ENCODE data around the gene PTCD1.
"Not testable (repeated sequence)": the region's sequence is repeated elsewhere in the genome, so short reads cannot be mapped to it uniquely, and the experiment has no call there.

The PTCD1 gene

GRCh38 chr7:99386584-99387238 is 51.9 kb downstream of the PTCD1 start:
- no peak for DNase-seq (ENCODE audit: low read depth)

DNA sequence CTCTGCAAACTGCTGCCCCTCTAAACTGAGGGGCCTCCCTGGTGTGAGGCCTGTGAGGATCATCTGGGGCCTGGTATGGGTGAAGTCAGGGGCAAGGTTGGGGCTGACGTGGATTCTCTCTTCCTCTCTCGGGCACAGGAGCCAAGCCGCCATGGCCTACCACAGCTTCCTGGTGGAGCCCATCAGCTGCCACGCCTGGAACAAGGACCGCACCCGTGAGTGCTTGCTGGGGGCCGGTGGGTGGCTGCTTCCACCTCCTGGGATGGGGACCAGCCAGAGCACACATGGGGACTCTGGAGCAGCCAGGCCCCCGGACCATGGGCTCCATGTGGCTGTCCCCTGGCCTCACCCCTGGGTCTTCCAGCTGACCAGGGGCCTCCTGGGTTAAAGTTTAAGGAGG is 53.0 kb downstream of the PTCD1 start:
- no peak for DNase-seq (ENCODE audit: low read depth)

DNA sequence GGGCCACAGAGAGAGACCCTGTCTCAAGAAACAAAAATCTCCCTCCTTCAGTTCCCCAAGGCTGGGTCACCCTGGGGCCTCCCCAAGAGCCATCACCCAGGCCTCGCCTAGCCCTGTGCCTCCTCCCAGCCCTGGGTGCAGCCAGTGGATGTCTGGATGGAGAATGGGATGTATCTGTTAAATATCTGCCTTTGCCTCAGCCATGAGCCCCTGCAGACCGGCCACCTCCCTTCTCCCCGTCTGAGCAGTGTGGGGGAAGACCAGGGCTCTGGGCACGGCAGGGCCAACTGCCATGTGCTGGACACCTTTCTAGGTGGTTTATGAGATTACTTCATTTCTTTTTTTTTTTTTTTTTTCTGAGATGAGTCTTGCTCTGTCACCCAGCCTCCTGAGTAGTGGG is 54.1 kb downstream of the PTCD1 start:
- DNase-seq (ENCODE audit: low read depth): no peak

- no peak for DNase-seq (ENCODE audit: low read depth)
Measured at GRCh38 chr7:99383791-99384370, 54.7 kb downstream of the PTCD1 start.

DNA sequence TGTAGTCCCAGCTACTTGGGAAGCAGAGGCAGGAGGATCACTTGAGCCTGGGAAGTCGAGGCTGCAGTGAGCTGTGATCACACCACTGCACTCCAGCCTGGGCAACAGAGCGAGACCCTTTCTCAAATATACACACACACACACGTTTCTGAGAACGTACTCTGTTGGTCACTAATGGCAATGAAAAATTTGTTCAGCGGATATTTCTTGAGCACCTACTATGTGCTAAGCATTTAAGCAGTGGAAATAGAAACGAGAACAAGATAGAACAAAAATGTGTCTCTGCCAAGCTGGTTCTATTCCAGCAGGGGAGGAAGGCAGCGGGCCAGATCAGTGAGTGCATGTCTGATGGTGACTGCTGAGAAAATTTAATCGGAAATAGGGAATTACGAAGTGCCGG is 55.4 kb downstream of the PTCD1 start:
- no peak for DNase-seq (ENCODE audit: low read depth)

DNA sequence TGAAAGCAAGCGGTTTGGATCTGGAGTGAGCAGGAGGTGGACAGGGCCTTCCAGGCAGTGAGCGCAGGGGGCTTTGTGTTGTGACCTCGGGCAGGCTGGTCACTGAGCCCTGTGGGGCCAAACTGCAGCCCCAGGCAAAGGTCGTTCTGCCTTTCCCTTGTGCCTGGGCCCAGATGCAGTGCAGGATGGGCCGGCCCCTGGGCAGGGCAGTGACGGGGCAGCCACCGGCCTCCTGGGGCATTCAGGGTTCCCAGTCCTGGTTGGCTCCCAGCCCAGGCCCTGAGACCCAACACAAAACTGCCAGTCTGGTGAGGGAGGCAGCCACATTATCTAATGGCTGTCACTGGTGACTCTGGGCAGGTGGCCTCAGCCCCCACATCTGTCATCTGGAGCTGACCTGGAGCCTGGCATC is 56.9 kb downstream of the PTCD1 start:
- DNase-seq (ENCODE audit: low read depth): no peak

GRCh38 chr7:99380823-99381663 is 57.6 kb downstream of the PTCD1 start:
- DNase-seq (ENCODE audit: low read depth): peak; percentile 82

- no peak for DNase-seq (ENCODE audit: low read depth)
Measured at GRCh38 chr7:99380032-99380822, 58.4 kb downstream of the PTCD1 start.

DNA sequence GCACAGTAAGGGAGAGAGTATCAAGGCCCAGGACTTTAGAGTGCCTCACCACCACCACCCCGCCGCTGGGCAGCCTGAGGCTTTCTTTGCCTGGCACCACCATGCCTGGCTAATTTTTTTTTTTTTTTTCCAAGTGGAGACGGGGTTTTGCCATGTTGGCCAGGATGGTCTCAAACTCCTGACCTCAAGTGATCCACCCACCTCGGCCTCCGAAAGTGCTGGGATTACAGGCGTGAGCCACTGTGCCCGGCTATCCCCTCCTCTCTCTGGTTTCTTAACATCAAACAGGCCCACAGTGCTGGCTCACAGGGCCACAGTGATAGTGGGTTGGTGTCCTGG is 58.9 kb downstream of the PTCD1 start:
- DNase-seq (ENCODE audit: low read depth): not testable (repeated sequence)

DNA sequence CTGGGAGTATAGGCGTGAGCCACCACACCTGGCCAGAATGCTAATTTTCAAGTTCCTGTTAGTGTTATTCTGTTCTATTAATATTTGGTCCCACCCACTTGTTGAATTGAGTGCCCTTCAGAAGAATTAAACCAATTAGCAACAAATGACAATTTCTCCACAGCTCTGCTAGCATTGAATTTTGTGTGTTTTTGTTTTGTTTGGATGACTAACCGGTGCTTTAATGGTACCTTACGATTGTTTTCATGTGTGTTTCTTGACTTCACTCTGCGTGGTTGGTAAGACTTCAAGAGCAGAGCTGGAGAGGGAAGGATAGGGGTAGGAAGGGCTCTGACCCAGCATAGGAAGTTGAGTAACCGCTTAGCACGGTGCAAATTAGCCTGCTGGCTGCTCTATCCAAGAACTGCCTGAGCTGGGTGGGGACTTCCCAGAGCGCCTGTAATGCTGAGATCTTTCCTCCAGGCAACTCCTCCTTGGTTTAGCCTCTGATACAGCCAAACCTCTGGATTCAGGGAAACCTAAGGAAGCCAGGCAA is 59.5 kb downstream of the PTCD1 start:
- peak; percentile 35 for DNase-seq (ENCODE audit: low read depth)

DNA sequence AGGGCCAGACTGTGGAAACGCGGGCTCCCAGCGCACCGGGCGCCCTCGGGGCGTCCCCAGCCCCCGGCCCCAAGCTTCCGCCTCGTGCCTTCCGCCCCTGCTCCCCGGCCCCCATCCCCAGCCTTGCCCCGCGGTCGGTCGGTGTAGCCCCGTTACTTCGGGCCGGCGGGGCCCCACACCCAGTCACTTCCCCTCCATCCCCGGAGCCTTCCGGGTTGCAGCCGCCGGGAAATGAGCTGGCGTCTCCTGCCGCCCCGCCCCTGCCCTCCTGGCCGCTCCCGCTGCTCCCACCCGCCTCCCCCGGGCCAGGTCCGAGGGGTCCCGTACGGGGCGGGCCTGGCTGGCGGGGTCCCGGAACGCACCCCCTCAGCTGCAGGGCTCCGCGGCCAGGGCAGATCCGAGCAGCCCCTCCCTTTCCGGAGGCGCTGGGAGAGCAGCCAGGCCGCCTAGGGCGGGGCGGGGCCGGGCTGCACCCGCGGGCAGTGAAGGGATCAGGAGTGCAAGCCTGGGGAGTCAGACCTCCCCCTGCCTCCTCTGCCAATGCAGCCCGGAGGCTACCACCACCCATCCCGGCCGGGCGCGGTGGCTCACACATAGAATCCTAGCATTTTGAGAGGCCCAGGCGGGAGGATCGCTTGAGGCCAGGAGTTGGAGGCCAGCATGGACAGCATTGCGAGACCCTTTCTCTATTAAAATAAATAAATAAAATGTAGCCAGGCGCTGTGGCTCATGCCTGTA is 63.4 kb downstream of the PTCD1 start:
- DNase-seq (ENCODE audit: low read depth): peak; percentile 61

DNA sequence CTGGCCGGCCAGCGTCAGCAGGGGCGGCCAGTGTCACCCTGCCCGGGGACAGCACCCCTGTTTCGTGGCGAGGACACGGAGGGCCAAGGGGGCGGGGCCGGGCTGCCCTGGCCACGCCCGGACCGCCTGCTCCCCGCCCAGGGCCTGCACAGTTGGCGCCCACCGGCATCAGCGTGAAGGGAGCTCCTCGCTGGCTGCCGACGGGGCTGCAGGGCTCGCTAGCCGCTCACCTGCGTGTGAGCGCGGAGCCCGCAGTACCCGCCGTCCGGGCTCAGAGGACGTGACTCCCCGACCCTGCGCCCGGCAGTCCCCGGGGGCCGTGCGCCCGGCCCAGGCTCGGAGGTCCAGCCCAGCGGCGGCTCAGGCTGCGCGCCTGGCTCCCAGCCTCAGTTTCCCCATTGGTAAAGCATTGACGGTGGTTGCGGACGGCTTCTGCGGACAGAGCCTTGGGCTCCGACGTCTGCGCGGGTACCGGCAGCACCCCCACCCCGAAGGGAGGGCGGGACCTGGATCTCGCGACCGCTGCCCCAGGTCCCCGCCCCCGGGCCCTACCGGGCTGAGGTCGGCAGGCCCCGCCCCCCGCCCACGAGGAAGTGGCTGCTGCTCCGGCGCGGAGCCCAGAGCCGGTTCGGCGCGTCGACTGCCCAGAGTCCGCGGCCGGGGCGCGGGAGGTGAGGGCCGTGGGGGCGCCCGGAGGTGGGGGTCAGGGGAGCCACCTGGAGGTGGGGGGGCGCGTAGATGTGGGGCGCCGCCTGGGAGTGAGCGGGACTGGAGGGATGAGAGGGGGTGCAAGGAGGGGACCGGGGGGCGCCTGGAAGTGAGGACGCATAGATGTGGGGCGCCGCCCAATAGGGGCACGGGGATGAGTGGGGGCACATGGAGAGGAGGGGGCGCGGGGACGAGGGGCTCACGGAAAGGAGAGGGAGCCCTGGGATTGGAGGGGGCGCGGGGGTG is 64.2 kb downstream of the PTCD1 start, which contains the start of gene ARPC1B:
Gene ARPC1B, plus strand, starts transcription at position 620 of the 954 bp plus-strand sequence. CDS start 10,985 bp downstream, outside the sequence.
- DNase-seq (ENCODE audit: low read depth): peak; percentile 79

DNA sequence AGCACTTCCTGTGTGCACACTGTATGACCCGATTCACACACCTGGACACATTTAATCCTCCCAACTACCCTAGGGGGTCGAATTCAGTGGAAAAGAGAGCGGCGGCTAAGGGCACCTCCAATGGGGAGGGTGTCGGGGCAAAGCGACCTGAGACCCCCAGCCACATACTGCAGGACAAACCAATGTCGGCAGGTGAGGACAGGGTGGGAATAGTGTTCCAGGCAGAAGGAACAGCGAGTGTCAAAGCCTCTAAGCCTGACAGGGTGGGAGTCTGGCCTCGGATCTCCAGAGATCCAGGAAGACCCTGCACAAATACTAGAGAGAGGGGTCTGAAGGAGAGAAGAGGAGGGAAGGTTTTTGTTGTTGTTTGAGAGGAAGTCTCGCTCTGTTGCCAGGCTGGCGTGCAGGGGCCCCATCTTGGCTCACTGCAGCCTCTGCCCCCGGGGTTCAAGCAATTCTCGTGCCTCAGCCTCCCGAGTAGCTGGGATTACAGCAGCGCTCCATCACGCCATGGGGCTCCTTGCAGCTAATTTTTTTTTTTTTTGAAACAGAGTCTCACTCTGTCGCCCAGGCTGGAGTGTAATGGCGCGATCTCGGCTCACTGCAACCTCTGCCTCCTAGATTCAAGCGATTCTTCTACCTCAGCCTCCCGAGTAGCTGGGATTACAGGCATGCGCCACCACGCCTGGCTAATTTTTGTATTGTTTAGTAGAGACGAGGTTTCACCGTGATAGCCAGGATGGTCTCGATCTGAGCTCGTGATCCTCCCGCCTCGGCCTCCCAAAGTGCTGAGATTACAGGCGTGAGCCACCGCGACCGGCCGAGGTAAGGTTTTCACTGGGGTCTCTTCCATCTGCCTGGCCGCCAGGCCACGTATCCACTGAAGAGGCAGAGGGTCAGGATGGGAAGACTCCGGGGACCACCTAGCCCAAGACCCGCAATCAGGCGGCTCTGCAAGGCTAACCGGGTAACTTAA is 65.2 kb downstream of the PTCD1 start:
- no peak for DNase-seq (ENCODE audit: low read depth)

DNA sequence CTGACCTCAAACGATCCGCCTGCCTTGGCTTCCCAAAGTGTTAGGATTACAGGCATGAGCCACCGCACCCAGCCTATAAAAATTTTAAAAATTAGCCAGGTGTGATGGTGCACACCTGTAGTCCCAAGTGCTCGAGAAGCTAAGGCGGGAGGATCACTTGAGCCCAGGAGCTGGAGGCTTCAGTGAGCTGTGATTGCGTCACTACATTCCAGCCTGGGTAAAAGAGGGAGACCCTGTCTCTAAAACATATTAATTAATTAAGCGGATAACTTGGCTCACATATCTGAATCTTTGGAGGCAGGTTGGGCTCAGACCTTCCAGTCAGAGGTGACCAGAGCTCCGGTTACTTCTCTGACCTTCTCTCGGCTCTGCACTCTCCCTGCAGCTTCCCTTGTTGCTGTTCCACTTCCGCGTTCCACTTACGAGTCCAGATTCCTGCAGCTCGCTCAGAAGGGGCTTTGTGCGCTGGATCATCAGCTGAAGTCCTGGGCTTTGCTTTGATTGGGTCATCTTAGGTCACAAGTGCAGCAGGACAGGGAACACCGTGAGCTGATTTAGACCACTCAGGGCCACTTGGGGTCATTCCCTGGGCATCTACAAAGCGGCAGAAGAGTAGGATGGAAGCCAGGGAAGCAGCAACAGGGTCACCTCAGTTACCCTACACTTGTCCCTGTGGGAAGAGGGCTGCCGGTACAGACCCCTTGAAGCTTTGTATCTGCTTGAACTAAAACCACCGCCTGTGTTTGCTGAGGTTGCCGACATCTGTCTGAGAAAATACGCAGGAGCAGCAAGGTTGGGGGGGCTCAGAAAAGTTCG is 66.1 kb downstream of the PTCD1 start:
- DNase-seq (ENCODE audit: low read depth): no peak

DNA sequence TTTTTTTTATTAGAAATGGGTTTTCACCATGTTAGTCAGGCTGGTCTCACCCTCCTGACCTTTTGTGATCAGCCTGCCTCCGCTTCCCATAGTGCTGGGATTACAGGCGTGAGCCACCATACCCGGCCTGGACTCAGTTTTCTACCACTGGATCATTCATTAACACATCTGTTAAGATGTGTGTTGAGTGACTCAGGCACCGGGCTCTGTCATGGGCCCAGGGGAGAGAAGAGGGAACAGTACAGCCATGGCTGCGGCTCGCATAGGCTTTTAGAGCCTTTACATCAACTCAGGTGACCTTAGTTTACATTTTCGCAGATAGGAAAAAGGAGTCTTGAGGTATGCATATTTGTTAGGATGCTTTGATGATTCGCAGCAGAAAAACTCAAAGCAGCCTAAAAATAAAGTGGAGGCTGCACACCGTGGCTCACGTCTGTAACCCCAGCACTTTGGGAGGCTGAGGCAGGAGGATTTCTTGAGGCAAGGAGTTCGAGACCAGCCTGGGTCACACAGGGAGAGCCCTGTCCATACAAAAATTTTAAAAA is 67.2 kb downstream of the PTCD1 start:
- no peak for DNase-seq (ENCODE audit: low read depth)

DNA sequence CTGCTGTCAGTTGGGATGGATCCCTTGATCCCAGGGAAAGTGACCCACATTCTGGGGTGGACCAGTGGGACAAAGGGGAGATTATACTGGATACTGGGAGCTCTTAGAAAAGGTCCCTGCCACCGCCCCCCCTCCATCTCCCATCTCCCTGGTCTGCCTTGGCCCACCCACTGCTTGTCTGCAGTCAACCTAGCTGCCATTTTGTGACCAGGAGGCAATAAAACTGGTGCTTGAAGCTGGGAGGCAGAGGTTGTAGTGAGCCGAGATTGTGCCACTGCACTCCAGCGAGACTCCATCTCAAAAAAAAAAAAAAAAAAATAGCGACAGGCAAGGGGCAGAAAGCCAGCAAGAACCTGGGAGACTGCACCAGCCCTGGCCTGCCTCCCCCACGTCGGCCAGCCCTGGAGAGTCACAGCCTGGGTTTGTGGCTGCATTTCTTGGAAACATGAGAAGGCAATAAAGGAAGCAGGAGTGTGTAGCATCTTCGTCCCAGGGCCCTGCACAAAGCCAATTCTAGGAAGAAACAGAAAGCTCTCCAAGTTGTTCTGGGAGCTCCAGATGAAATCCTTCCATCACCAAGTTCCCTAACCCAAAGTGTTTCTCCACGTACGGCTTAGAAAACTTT is 68.7 kb downstream of the PTCD1 start:
- no peak for DNase-seq (ENCODE audit: low read depth)

DNA sequence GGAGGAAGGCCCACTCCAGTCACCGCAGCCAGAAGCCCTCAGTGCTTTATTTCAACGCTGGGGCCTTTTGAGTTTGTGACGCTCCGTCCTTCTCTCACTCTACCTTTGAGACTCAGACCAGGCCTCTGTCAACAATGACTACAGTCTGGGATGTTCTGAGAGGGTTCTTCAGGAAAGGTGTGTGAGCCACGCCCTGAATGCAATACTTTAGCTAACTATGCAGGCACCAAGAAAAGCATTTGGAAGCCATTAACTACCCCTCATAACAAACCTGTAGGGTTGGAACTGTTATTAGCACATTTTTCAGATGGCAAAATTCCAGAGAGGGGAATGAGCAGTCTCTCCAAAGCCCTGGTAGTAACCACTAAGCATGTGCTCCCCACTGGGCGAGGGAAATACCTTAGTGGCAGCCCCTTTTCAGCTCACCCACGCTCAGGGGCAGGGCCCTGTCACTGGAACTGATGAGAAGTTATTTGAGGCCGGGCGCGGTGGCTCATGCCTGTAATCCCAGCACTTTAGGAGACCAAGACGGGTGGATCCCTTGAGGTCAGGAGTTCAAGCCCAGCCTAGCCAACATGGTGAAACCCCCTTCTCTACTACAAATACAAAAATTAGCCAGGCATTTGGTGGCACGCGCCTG is 69.7 kb downstream of the PTCD1 start:
- no peak for DNase-seq (ENCODE audit: low read depth)
